Liver (tissue), 9 donors: ENCODE results near the gene SLN. TPM values are rescaled to one million over a fixed set of nuclear protein-coding genes. Genes with fewer than 3 reads are reported as not detected.

Source experiments
- DNase-seq: peaks from one replicate; pipeline ENCODE4 v3.0.0-alpha.2; 2017; ENCODE audit warnings: low spot score
- H3K27ac ChIP-seq, 2 donors: one replicate each; pipeline ENCODE4 v1.7.0; 2013; ENCODE audit warnings: inconsistent platforms in 2 of 2, low read length in 2 of 2, control low read depth in 1 of 2, low read depth in 1 of 2, mild to moderate bottlenecking in 1 of 2
- H3K27me3 ChIP-seq, 4 donors: one replicate each; pipeline versions ENCODE4 v1.6.1 to v1.7.0; 2013; ENCODE audit warnings: low read length in 3 of 4, inconsistent platforms in 1 of 4, mild to moderate bottlenecking in 1 of 4, moderate library complexity in 1 of 4; ENCODE audit not compliant: control insufficient read depth in 4 of 4, insufficient read depth in 4 of 4
- H3K36me3 ChIP-seq, 4 donors: one replicate each; pipeline versions ENCODE4 v1.6.1 to v1.7.0; 2013; ENCODE audit warnings: low read length in 3 of 4, mild to moderate bottlenecking in 3 of 4, low read depth in 1 of 4, moderate library complexity in 1 of 4; ENCODE audit not compliant: control insufficient read depth in 4 of 4, insufficient read depth in 3 of 4
- H3K4me1 ChIP-seq, 4 donors: one replicate each; pipeline versions ENCODE4 v1.6.1 to v1.7.0; 2013; ENCODE audit warnings: low read length in 3 of 4, mild to moderate bottlenecking in 3 of 4, moderate library complexity in 1 of 4; ENCODE audit not compliant: control insufficient read depth in 4 of 4, insufficient read depth in 4 of 4
- H3K4me3 ChIP-seq, 3 donors: one replicate each; pipeline versions ENCODE4 v1.6.1 to v1.7.0; 2013; ENCODE audit warnings: low read length in 3 of 3, control low read depth in 1 of 3, low read depth in 1 of 3, mild to moderate bottlenecking in 1 of 3
- H3K9ac ChIP-seq, 2 donors: one replicate each; pipeline ENCODE4 v1.7.0; 2013; ENCODE audit warnings: low read length in 2 of 2, mild to moderate bottlenecking in 2 of 2, moderate library complexity in 2 of 2, control low read depth in 1 of 2, low read depth in 1 of 2
- H3K9me3 ChIP-seq, 4 donors: one replicate each; pipeline versions ENCODE4 v1.6.1 to v1.7.0; 2013; ENCODE audit warnings: low read length in 3 of 4; ENCODE audit not compliant: control insufficient read depth in 4 of 4
- ATF3 ChIP-seq: IDR thresholded peaks from 2 replicates; pipeline ENCODE4 v1.6.1; 2016; ENCODE audit warnings: antibody characterized with exemption
- CTCF ChIP-seq: fragments of 150-350 bp; IDR thresholded peaks from 2 replicates; pipeline ENCODE4 v1.5.1; 2017; ENCODE audit warnings: improper control_type of control experiment, low read depth, low read length; ENCODE audit not compliant: missing input control
- EGR1 ChIP-seq, 2 donors: IDR thresholded peaks; 2 replicates each; pipeline ENCODE4 v1.6.1; 2016 to 2018; ENCODE audit warnings: antibody characterized with exemption in 2 of 2, low read depth in 2 of 2
- FOXA1 ChIP-seq: IDR thresholded peaks from 2 replicates; pipeline ENCODE4 v1.6.1; 2016; ENCODE audit warnings: antibody characterized with exemption
- FOXA2 ChIP-seq: IDR thresholded peaks from 2 replicates; pipeline ENCODE4 v1.6.1; 2016; ENCODE audit warnings: antibody characterized with exemption
- GABPA ChIP-seq, 2 donors: IDR thresholded peaks in 1 of 2; conservative IDR thresholded peaks in 1 of 2; 2 replicates each; pipeline ENCODE4 v1.6.1; 2016; ENCODE audit warnings: antibody characterized with exemption in 2 of 2, mild to moderate bottlenecking in 1 of 2, moderate library complexity in 1 of 2
- HNF4A ChIP-seq, 2 donors: conservative IDR thresholded peaks; 2 replicates each; pipeline ENCODE4 v1.6.1; 2016; ENCODE audit warnings: antibody characterized with exemption in 2 of 2, mild to moderate bottlenecking in 2 of 2
- JUND ChIP-seq, 2 donors: IDR thresholded peaks; 2 replicates each; pipeline ENCODE4 v1.6.1; 2016; ENCODE audit warnings: antibody characterized with exemption in 2 of 2
- MAX ChIP-seq: IDR thresholded peaks from 2 replicates; pipeline ENCODE4 v1.6.1; 2016; ENCODE audit warnings: antibody characterized with exemption
- NR2F2 ChIP-seq: IDR thresholded peaks from 2 replicates; pipeline ENCODE4 v1.6.1; 2016; ENCODE audit warnings: antibody characterized with exemption
- RAD21 ChIP-seq, 2 donors: IDR thresholded peaks; 2 replicates each; pipeline ENCODE4 v1.6.1; 2016; ENCODE audit warnings: antibody characterized with exemption in 2 of 2, mild to moderate bottlenecking in 2 of 2
- REST ChIP-seq: IDR thresholded peaks from 2 replicates; pipeline ENCODE4 v1.6.1; 2016; ENCODE audit warnings: antibody characterized with exemption, mild to moderate bottlenecking
- RXRA ChIP-seq, 2 donors: IDR thresholded peaks; 2 replicates each; pipeline ENCODE4 v1.6.1; 2017 to 2018; ENCODE audit warnings: antibody characterized with exemption in 2 of 2, mild to moderate bottlenecking in 1 of 2
- SP1 ChIP-seq: IDR thresholded peaks from 2 replicates; pipeline ENCODE4 v1.6.1; 2018; ENCODE audit warnings: antibody characterized with exemption, mild to moderate bottlenecking
- TAF1 ChIP-seq: conservative IDR thresholded peaks from 2 replicates; pipeline ENCODE4 v1.6.1; 2016; ENCODE audit warnings: antibody characterized with exemption, mild to moderate bottlenecking
- YY1 ChIP-seq: IDR thresholded peaks from 2 replicates; pipeline ENCODE4 v1.6.1; 2016; ENCODE audit warnings: antibody characterized with exemption, mild to moderate bottlenecking
- ZBTB33 ChIP-seq: IDR thresholded peaks from 2 replicates; pipeline ENCODE4 v1.6.1; 2016; ENCODE audit warnings: antibody characterized with exemption
- WGBS: extraction: QIAGEN DNeasy Blood & Tissue Kit; methylation state at CpG from one replicate; pipeline ENCODE4 v1.1.7; 2013; 5-methylcytosine and 5-hydroxymethylcytosine counted together
- polyA plus RNA-seq, 2 donors: library from polyadenylated mRNA; stranded (reverse) in 1 of 2; unstranded in 1 of 2; fragments of 200-250 nt in 1 of 2; fragments of >200 nt in 1 of 2; fragmentation: Nextera tagmentation in 1 of 2; extraction: Ambion mirVana in 1 of 2; gene quantifications; one replicate each; pipeline versions ENCODE4 v1.2.1 to v1.2.3, GENCODE V29; 2013 to 2015
- total RNA-seq, 2 donors: library from RNA; depleted of rRNA; stranded (reverse); fragments of >200 nt; gene quantifications; one replicate each; pipeline ENCODE4 v1.2.3, GENCODE V29; 2014
- donor health status: healthy.
- donor health status: healthy.
- donor health status: healthy.
- donor health status: healthy.
- donor health status: healthy.

SLN gene
- total and polyA plus RNA-seq, 4 donors, result not detected

GRCh38 chr11:107747622-107748021 lies 35.8 kb upstream of the SLN start:
- no peak for DNase-seq
- Histone ChIP-seq H3K27me3 (peaks cover 0 to 3% (median 0%) of the 10 kb centered on the region in 4 donors), H3K9me3 (no peaks in the 10 kb centered on the region), H3K9ac (no peak overlapping the region), H3K27ac (no peak overlapping the region), H3K36me3 (no peaks in the 10 kb centered on the region), H3K4me1 (no peaks in the 10 kb centered on the region), H3K4me3 (no peak overlapping the region)
- 49% methylated on average over 2 of the region's 2 CpGs for WGBS
- TF ChIP-seq ZBTB33, result no peak
- no peak for TF ChIP-seq RXRA (IDR thresholded peaks at IDR 0.05)
- TF ChIP-seq SP1, result no peak
- no peak for TF ChIP-seq MAX
- no peak for TF ChIP-seq RAD21 (IDR thresholded peaks at IDR 0.05)
- TF ChIP-seq JUND (IDR thresholded peaks at IDR 0.05), result no peak

DNA sequence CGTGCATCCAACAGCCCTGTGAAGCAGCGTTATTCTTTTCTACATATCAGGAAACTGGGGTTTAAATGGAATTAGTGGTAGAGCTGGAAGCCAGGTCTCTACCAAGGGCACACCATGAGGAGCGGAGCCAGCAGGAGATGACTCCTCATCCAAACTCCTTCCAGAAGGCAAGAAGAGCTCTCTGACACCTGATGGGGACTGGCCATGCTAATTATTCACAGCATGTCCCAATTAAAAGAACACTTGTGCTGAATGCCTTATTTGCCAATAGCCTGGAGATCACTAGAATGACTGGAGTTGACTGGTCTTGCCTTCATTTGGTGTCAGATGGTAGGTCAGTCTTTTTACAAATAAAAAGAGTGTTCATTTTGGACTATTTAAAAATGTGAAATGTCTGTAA lies 32.9 kb upstream of the SLN start:
- no peak for DNase-seq
- Histone ChIP-seq H3K9ac (no peak overlapping the region), H3K36me3 (no peaks in the 10 kb centered on the region), H3K4me1 (no peaks in the 10 kb centered on the region), H3K27me3 (peaks cover 0 to 3% (median under 1%) of the 10 kb centered on the region in 4 donors), H3K9me3 (no peaks in the 10 kb centered on the region), H3K4me3 (no peak overlapping the region), H3K27ac (no peak overlapping the region)
- 66% methylated on average over 3 of the region's 3 CpGs for WGBS
- TF ChIP-seq RXRA (IDR thresholded peaks at IDR 0.05) (no peak), RAD21 (IDR thresholded peaks at IDR 0.05) (no peak), SP1 (no peak), GABPA (IDR thresholded peaks at IDR 0.05 in 1 of 2, conservative IDR thresholded peaks at IDR 0.05 in 1 of 2) (no peak), TAF1 (no peak), EGR1 (IDR thresholded peaks at IDR 0.05; ENCODE audit: low read depth in 2 of 2) (no peak), FOXA2 (no peak), MAX (no peak), YY1 (no peak), CTCF (no peak), ATF3 (no peak), HNF4A (conservative IDR thresholded peaks at IDR 0.05) (no peak), FOXA1 (no peak)

- no peaks in the 10 kb centered on the region for H3K9me3 ChIP-seq
- no peaks in the 10 kb centered on the region for H3K4me1 ChIP-seq
- WGBS, result 48% methylated on average over 3 of the region's 3 CpGs
- no peak overlapping the region for H3K9ac ChIP-seq
- H3K27me3 ChIP-seq, result peaks cover 0 to 3% (median 1%) of the 10 kb centered on the region in 4 donors
- no peak overlapping the region for H3K27ac ChIP-seq
- no peak overlapping the region for H3K4me3 ChIP-seq
- DNase-seq, result no peak
- no peaks in the 10 kb centered on the region for H3K36me3 ChIP-seq
- TF ChIP-seq RAD21 (IDR thresholded peaks at IDR 0.05), result no peak
- TF ChIP-seq ATF3, result no peak
- no peak for TF ChIP-seq TAF1
- TF ChIP-seq HNF4A (conservative IDR thresholded peaks at IDR 0.05), result no peak
- TF ChIP-seq FOXA2, result no peak
- no peak for TF ChIP-seq GABPA (IDR thresholded peaks at IDR 0.05 in 1 of 2, conservative IDR thresholded peaks at IDR 0.05 in 1 of 2)
- no peak for TF ChIP-seq JUND (IDR thresholded peaks at IDR 0.05)
- no peak for TF ChIP-seq ZBTB33
- no peak for TF ChIP-seq RXRA (IDR thresholded peaks at IDR 0.05)
- TF ChIP-seq EGR1 (IDR thresholded peaks at IDR 0.05; ENCODE audit: low read depth in 2 of 2), result no peak
- no peak for TF ChIP-seq REST
- TF ChIP-seq NR2F2, result no peak
- no peak for TF ChIP-seq FOXA1
Measured at GRCh38 chr11:107743191-107743590, 31.3 kb upstream of the SLN start.
